OCI-LY1 (cell line): ENCODE data around the gene MVP.

ENCODE experiments used
- H2AFZ ChIP-seq: fragments of 200-600 bp; sonication (generic), shearing (Covaris generic); 2 replicates; pipeline ENCODE4 v1.6.0; 2014; ENCODE audit warnings: antibody characterized with exemption, mild to moderate bottlenecking, low read length
- H3F3A ChIP-seq: fragments of 200-600 bp; sonication (generic), shearing (Covaris generic); 2 replicates; pipeline ENCODE4 v1.6.0; 2014; ENCODE audit warnings: mild to moderate bottlenecking, antibody characterized with exemption, low read length, moderate library complexity; ENCODE audit not compliant: insufficient read depth
- H3K27ac ChIP-seq: fragments of 200-600 bp; sonication (generic); 2 replicates; pipeline ENCODE4 v1.5.1; 2014; ENCODE audit warnings: low read length, mixed run types, mild to moderate bottlenecking, low read depth; ENCODE audit not compliant: poor library complexity, severe bottlenecking
- H3K27me3 ChIP-seq: fragments of 200-600 bp; sonication (generic); 2 replicates; pipeline ENCODE4 v1.6.0; 2014; ENCODE audit warnings: antibody characterized with exemption, mild to moderate bottlenecking, low read length, moderate library complexity; ENCODE audit not compliant: insufficient read depth
- H3K36me3 ChIP-seq: fragments of 200-600 bp; sonication (generic); 2 replicates; pipeline ENCODE4 v1.6.1; 2014; ENCODE audit warnings: mild to moderate bottlenecking, antibody characterized with exemption, low read length, moderate library complexity, mixed read lengths; ENCODE audit not compliant: insufficient read depth
- H3K4me1 ChIP-seq: fragments of 200-600 bp; sonication (generic); 2 replicates; pipeline ENCODE4 v1.5.1; 2014; ENCODE audit warnings: mild to moderate bottlenecking, low read length, moderate library complexity; ENCODE audit not compliant: insufficient read depth, severe bottlenecking
- H3K4me2 ChIP-seq: fragments of 200-600 bp; sonication (generic), shearing (Covaris generic); 2 replicates; pipeline ENCODE4 v1.6.1; 2014; ENCODE audit warnings: low read length
- H3K4me3 ChIP-seq: fragments of 200-600 bp; sonication (generic); 2 replicates; pipeline ENCODE4 v1.5.1; 2014; ENCODE audit warnings: low read length, low read depth, mild to moderate bottlenecking, mixed read lengths; ENCODE audit not compliant: poor library complexity, severe bottlenecking
- H3K79me2 ChIP-seq: fragments of 200-600 bp; shearing (Covaris generic); 2 replicates; pipeline ENCODE4 v1.6.1; 2016; ENCODE audit warnings: mixed run types, low read length, mixed read lengths; ENCODE audit not compliant: insufficient read depth
- H3K9ac ChIP-seq: fragments of 200-600 bp; sonication (generic), shearing (Covaris generic); 2 replicates; pipeline ENCODE4 v1.6.1; 2014; ENCODE audit warnings: mild to moderate bottlenecking, low read length, mixed read lengths
- H3K9me2 ChIP-seq: fragments of 200-600 bp; sonication (generic), shearing (Covaris generic); 2 replicates; pipeline ENCODE4 v1.6.1; 2014; ENCODE audit warnings: low read depth, mild to moderate bottlenecking, low read length, mixed read lengths
- H3K9me3 ChIP-seq: fragments of 200-600 bp; shearing (Covaris generic); 2 replicates; pipeline ENCODE4 v1.6.1; 2014; ENCODE audit warnings: low read length, mixed read lengths
- H4K20me1 ChIP-seq: fragments of 200-600 bp; sonication (generic), shearing (Covaris generic); 2 replicates; pipeline ENCODE4 v1.6.0; 2016; ENCODE audit warnings: mild to moderate bottlenecking, low read length; ENCODE audit not compliant: insufficient read depth
- EZH2 ChIP-seq: fragments of 200-600 bp; sonication (generic), shearing (Covaris generic); IDR thresholded peaks from 2 replicates; pipeline ENCODE4 v1.8.0; 2017; ENCODE audit warnings: borderline replicate concordance, mixed run types, mild to moderate bottlenecking, antibody characterized with exemption, low read length, moderate library complexity, mixed read lengths
- TF ChIP-seq, protein P1 (sequence below): fragments of 200-600 bp; sonication (generic), shearing (Covaris generic); IDR thresholded peaks from 2 replicates; pipeline ENCODE4 v1.5.1; 2017; ENCODE audit warnings: mild to moderate bottlenecking, antibody characterized with exemption, low read length, moderate library complexity, mixed read lengths

The MVP gene

DNA sequence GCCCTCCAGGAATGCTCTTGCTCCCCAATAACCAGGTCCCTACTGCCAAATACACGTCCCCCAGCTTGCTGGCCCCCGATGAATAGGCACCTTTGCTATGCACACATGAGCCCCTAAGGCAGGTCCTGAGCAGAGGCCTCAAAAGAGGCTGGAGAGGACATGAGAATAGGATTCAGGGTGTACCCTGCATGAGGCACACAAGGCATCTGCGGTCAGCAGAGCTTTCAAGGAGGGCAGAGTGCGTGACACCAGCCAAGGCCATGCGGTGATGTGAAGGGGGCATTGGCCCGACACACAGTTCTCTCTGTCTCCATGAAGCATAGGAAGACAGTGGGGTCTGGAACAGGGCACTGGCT is 72.2 kb downstream of the MVP start:
- no peak overlapping the region for H2AFZ ChIP-seq
- no peaks in the 10 kb centered on the region for H3K9me3 ChIP-seq
- no peaks in the 10 kb centered on the region for H3K4me1 ChIP-seq
- H3K9ac ChIP-seq = no peak overlapping the region
- peaks cover 7% of the 10 kb centered on the region; the same call in 1 of the 2 replicates for H3K27me3 ChIP-seq
- no peaks in the 10 kb centered on the region for H3K9me2 ChIP-seq
- H4K20me1 ChIP-seq = no peaks in the 10 kb centered on the region
- no peak overlapping the region for H3K4me3 ChIP-seq
- no peak overlapping the region for H3K4me2 ChIP-seq
- H3F3A ChIP-seq = no peaks in the 10 kb centered on the region
- no peaks in the 10 kb centered on the region for H3K36me3 ChIP-seq
- H3K79me2 ChIP-seq = no peaks in the 10 kb centered on the region
- TF ChIP-seq, protein P1, sequence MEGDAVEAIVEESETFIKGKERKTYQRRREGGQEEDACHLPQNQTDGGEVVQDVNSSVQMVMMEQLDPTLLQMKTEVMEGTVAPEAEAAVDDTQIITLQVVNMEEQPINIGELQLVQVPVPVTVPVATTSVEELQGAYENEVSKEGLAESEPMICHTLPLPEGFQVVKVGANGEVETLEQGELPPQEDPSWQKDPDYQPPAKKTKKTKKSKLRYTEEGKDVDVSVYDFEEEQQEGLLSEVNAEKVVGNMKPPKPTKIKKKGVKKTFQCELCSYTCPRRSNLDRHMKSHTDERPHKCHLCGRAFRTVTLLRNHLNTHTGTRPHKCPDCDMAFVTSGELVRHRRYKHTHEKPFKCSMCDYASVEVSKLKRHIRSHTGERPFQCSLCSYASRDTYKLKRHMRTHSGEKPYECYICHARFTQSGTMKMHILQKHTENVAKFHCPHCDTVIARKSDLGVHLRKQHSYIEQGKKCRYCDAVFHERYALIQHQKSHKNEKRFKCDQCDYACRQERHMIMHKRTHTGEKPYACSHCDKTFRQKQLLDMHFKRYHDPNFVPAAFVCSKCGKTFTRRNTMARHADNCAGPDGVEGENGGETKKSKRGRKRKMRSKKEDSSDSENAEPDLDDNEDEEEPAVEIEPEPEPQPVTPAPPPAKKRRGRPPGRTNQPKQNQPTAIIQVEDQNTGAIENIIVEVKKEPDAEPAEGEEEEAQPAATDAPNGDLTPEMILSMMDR = no peak
- TF ChIP-seq EZH2 = no peak
- H3K27ac ChIP-seq = no peak overlapping the region

GRCh38 chr16:29893553-29893952 is 73.3 kb downstream of the MVP start:
- TF ChIP-seq, protein P1 = no peak
- no peak for TF ChIP-seq EZH2
- no peaks in the 10 kb centered on the region for H3K36me3 ChIP-seq
- no peaks in the 10 kb centered on the region for H3K4me1 ChIP-seq
- H3K27ac ChIP-seq = no peak overlapping the region
- no peak overlapping the region for H2AFZ ChIP-seq
- H3K9me3 ChIP-seq = no peaks in the 10 kb centered on the region
- H3K9ac ChIP-seq = no peak overlapping the region
- H3F3A ChIP-seq = no peaks in the 10 kb centered on the region
- no peaks in the 10 kb centered on the region; the same call in 1 of the 2 replicates for H3K27me3 ChIP-seq
- no peaks in the 10 kb centered on the region for H3K79me2 ChIP-seq
- no peaks in the 10 kb centered on the region for H3K9me2 ChIP-seq
- no peak overlapping the region for H3K4me3 ChIP-seq
- no peaks in the 10 kb centered on the region for H4K20me1 ChIP-seq
- H3K4me2 ChIP-seq = no peak overlapping the region

DNA sequence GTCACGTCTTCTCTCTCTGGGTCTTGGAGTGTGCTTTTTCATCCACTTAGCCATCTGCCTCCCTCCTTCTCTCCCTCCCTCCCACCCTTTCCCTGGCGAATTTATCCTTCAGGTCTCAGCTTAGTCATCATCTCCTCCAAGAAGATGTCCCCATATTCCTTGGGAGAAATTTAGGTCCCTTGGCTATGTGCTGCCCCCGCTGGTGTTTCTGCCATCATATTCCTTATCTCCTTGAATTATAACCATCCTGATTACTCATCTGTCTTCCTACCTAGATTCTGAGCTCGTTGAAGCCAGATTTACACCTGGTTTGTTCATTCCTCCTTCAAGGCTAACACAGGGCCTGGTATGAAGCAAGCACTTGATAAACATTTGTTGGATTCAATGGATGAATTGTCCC is 74.1 kb downstream of the MVP start:
- H3K36me3 ChIP-seq = no peaks in the 10 kb centered on the region

More for the DNA sequence above, 74.1 kb downstream of the MVP start:
- Histone ChIP-seq H3K4me1 (no peaks in the 10 kb centered on the region), H3K27me3 (no peaks in the 10 kb centered on the region; the same call in 1 of the 2 replicates), H3K9me3 (no peaks in the 10 kb centered on the region), H4K20me1 (no peaks in the 10 kb centered on the region), H3K79me2 (no peaks in the 10 kb centered on the region), H3K4me2 (no peak overlapping the region), H3K9ac (no peak overlapping the region), H3F3A (no peaks in the 10 kb centered on the region), H2AFZ (no peak overlapping the region), H3K9me2 (no peaks in the 10 kb centered on the region), H3K27ac (no peak overlapping the region), H3K4me3 (no peak overlapping the region)
- no peak for TF ChIP-seq EZH2
- TF ChIP-seq, protein P1 = no peak
